Glutamatergic neuron (in vitro differentiated cells): Measurements from ENCODE around the gene C10orf62. TPM values are rescaled to one million over a fixed set of nuclear protein-coding genes. Genes with fewer than 3 reads are reported as not detected.

Source experiments
- DNase-seq: peaks from one replicate; pipeline ENCODE4 v3.0.0; 2022
- H3K27ac Mint-ChIP-seq: one replicate; pipeline ENCODE4 v1.8.0; 2020; ENCODE audit warnings: mild to moderate bottlenecking, mixed read lengths, inconsistent platforms; ENCODE audit not compliant: unreplicated experiment
- H3K27me3 Mint-ChIP-seq: one replicate; pipeline ENCODE4 v1.8.0; 2020; ENCODE audit warnings: mild to moderate bottlenecking, moderate library complexity, mixed read lengths, inconsistent platforms; ENCODE audit not compliant: unreplicated experiment
- H3K36me3 Mint-ChIP-seq: one replicate; pipeline ENCODE4 v1.8.0; 2020; ENCODE audit warnings: mild to moderate bottlenecking, mixed read lengths, inconsistent platforms; ENCODE audit not compliant: unreplicated experiment
- H3K4me1 Mint-ChIP-seq: one replicate; pipeline ENCODE4 v1.8.0; 2020; ENCODE audit warnings: mild to moderate bottlenecking, low read depth, mixed read lengths, inconsistent platforms; ENCODE audit not compliant: unreplicated experiment
- H3K4me3 Mint-ChIP-seq: one replicate; pipeline ENCODE4 v1.8.0; 2020; ENCODE audit warnings: mild to moderate bottlenecking, mixed read lengths, inconsistent platforms; ENCODE audit not compliant: unreplicated experiment
- H3K9me3 Mint-ChIP-seq: one replicate; pipeline ENCODE4 v1.8.0; 2020; ENCODE audit warnings: mild to moderate bottlenecking, moderate library complexity, mixed read lengths, inconsistent platforms; ENCODE audit not compliant: unreplicated experiment
- total RNA-seq: library from RNA; stranded (reverse); fragmentation: NEBNext Ultra II Directional; extraction: Animal tissue kit (Norgen Biotek cat#: 25700); gene quantifications from one replicate; pipeline ENCODE4 v1.2.1, GENCODE V29; 2021; ENCODE audit not compliant: unreplicated experiment
- TF ChIP-seq, protein P1 (sequence below): fragments of 200-600 bp; sonication (generic); IDR thresholded peaks from one replicate; pipeline ENCODE4 v1.5.0; 2021; ENCODE audit not compliant: partially characterized antibody, unreplicated experiment

The C10orf62 gene
- total RNA-seq, 1 donor from 2014 or later, result not detected

DNA sequence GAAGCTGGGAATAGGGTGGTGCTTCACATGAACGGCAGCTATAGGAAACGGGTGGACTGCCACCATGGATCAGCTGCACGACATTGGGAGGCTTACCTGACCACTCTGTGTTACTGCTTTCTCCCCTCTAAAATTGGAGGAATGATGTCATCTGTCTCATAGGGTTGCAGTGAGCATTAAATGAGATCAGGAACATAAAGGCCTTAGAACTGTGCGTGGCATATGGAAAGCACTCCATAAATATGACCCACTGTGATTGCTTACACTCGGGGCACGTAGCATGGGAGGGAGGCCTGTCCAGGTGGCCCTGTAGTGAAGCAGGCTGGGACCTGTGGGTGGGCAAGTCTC is 9.7 kb downstream of the C10orf62 start:
- DNase-seq, result no peak
- TF ChIP-seq, protein P1, sequence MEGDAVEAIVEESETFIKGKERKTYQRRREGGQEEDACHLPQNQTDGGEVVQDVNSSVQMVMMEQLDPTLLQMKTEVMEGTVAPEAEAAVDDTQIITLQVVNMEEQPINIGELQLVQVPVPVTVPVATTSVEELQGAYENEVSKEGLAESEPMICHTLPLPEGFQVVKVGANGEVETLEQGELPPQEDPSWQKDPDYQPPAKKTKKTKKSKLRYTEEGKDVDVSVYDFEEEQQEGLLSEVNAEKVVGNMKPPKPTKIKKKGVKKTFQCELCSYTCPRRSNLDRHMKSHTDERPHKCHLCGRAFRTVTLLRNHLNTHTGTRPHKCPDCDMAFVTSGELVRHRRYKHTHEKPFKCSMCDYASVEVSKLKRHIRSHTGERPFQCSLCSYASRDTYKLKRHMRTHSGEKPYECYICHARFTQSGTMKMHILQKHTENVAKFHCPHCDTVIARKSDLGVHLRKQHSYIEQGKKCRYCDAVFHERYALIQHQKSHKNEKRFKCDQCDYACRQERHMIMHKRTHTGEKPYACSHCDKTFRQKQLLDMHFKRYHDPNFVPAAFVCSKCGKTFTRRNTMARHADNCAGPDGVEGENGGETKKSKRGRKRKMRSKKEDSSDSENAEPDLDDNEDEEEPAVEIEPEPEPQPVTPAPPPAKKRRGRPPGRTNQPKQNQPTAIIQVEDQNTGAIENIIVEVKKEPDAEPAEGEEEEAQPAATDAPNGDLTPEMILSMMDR, result no peak
- Mint-ChIP-seq H3K27ac (no peak overlapping the region), H3K36me3 (no peaks in the 10 kb centered on the region), H3K4me1 (no peaks in the 10 kb centered on the region), H3K9me3 (no peaks in the 10 kb centered on the region), H3K4me3 (no peak overlapping the region), H3K27me3 (no peaks in the 10 kb centered on the region)

DNA sequence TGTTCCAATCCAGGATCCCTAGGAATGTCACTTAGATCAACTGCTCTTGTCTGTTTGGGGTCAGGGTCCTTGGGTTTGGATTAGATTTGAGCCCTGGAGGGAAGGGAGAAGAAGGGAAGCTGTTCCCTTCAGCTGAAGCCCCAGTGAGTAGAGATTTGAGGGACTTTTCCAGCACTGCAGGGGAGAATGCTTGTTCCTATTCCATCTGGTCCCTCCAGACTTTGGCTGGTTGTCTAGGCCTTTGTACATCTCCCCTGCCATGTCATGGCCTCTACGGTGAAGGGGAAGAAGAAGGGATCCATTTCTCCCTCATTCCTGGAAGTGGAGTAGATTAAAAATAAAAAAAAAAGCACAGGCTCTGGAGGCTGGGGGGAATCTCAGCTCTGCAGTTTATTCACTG is 11.1 kb downstream of the C10orf62 start:
- H3K27me3 Mint-ChIP-seq, result no peaks in the 10 kb centered on the region
- no peak for DNase-seq
- no peaks in the 10 kb centered on the region for H3K4me1 Mint-ChIP-seq
- no peaks in the 10 kb centered on the region for H3K36me3 Mint-ChIP-seq
- H3K9me3 Mint-ChIP-seq, result no peaks in the 10 kb centered on the region
- TF ChIP-seq, protein P1, result no peak
- no peak overlapping the region for H3K27ac Mint-ChIP-seq
- no peak overlapping the region for H3K4me3 Mint-ChIP-seq

DNA sequence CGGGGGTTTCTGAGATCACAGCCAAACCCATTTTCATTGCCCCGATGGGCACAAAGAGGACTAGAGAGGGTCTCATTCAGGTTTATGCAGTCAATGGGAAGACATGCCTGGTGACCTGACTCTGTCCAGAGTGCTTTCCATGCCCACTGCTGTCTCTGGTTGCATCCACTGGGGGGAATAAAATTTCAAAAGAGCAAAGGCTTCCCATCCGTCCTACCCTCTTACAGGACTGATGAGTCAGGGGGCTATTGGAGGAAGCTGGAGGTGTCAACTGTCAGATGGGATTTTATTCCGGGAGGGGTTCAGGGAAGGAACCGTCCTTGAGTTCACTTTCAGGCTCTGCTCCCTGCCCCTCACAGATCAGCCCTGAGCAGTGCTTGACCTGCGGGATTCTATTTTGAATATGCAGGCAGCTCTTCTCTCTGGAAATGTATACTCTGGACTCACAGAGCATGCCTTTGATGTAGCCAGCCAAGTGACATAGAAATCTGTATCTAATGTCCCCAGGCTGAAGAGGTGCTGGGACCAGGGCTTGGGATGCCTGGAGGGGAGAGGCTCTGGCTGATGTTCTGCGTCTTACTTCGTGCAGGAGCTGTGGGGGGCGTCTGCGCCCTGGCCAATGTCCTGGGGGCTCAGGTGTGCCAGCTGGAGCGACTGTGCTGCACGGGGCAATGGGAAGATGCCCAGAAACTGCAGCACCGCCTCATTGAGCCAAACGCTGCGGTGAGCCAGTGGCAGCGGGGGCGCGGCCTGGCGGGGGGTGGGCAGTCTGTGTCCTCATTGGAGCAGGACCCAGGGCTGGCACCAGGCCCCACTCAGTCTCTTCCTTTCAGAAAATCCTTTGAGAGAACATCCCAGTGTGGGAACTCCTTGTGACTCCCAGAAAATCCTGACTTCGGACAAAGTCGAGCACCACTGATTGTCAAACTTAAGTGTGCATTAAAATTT is 12.0 kb downstream of the C10orf62 start:
- Mint-ChIP-seq H3K4me3 (no peak overlapping the region), H3K27ac (no peak overlapping the region), H3K27me3 (no peaks in the 10 kb centered on the region), H3K36me3 (no peaks in the 10 kb centered on the region), H3K4me1 (no peaks in the 10 kb centered on the region), H3K9me3 (no peaks in the 10 kb centered on the region)
- DNase-seq, result no peak
- TF ChIP-seq, protein P1, result no peak

DNA sequence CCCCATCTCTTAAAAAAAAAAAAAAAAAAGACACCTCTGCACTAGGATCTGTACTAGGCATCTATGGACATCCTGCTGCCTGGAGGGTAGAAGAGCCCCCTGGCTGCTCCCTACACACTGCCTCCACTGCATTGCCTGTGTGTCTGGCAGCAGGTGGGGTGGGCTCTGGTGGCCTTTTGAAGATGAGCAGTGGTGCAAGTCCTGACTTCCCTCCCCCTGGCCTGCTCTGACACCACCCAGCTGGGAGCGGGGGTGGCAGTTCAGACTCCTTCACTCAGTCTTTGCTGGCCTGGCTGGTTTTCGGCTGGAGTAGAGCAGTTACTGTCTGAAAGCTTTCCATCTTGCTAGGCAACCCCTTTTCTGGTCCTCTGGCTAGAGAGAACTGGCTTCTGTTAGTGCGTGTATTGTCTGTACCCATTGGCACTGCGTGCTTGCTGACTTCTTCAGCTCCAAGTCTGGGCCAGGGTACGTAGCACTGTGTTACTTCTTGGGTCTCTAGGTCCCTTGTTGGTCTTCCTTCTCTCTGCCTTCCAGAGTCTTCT is 17.6 kb downstream of the C10orf62 start:
- Mint-ChIP-seq H3K27me3 (no peaks in the 10 kb centered on the region), H3K36me3 (no peaks in the 10 kb centered on the region), H3K27ac (no peak overlapping the region), H3K4me1 (peaks cover 4% of the 10 kb centered on the region), H3K4me3 (no peak overlapping the region), H3K9me3 (no peaks in the 10 kb centered on the region)
- TF ChIP-seq, protein P1, result no peak
- DNase-seq, result no peak

DNA sequence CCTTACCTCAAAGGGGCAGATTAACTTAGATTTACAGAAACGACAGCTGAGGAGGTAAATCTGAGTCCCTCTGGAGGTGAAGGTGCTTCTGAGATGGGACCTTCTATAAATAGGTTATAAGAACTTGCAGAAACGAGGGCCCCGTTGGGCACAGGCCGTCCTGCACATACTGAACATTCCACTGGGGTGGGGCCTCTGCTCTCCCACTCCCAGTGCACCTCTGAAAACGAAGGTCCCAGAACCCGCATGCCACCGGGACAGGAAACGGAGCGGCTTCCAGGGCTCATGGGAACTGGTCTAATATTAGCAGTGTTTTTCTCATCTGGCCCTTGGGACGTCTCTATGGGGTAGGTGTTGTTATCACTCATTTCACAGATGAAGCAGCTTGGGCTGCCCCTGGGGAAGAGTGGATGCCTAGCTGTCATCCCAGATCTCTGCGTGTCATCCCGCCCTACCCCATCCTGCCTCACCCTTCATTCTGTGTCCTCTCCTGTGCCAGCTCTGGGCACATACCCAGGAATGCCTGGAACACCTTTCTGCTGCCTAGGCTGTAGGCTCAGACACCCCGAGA is 19.6 kb downstream of the C10orf62 start:
- H3K27ac Mint-ChIP-seq, result no peak overlapping the region
- H3K27me3 Mint-ChIP-seq, result no peaks in the 10 kb centered on the region
- no peak overlapping the region for H3K4me3 Mint-ChIP-seq
- H3K36me3 Mint-ChIP-seq, result no peaks in the 10 kb centered on the region
- TF ChIP-seq, protein P1, result no peak
- no peak for DNase-seq
- no peaks in the 10 kb centered on the region for H3K9me3 Mint-ChIP-seq
- H3K4me1 Mint-ChIP-seq, result peaks cover 4% of the 10 kb centered on the region
